GM12892 (cell line): ENCODE results near the gene TMBIM1.

Source experiments
- POLR2A ChIP-seq: IDR thresholded peaks from 2 replicates; pipeline ENCODE4 v1.6.1; 2011; ENCODE audit warnings: low read depth, low read length, control low read depth
- POLR2AphosphoS5 ChIP-seq: IDR thresholded peaks from 2 replicates; pipeline ENCODE4 v1.6.1; 2011; ENCODE audit warnings: low read depth, low read length, control low read depth
- TAF1 ChIP-seq: IDR thresholded peaks from 2 replicates; pipeline ENCODE4 v1.6.1; 2011; ENCODE audit warnings: low read depth, mild to moderate bottlenecking, control low read depth, low read length, borderline replicate concordance

- TF ChIP-seq POLR2AphosphoS5: no peak
- TF ChIP-seq POLR2A: no peak
- no peak for TF ChIP-seq TAF1
Measured at GRCh38 chr2:218318241-218318640, 25.9 kb upstream of the TMBIM1 start.
